ENCODE data around the gene MIA2. TPM values are rescaled to one million over a fixed set of nuclear protein-coding genes. Genes with fewer than 3 reads are reported as not detected.

The MIA2 gene
- total RNA-seq, 1 donor: 21.6 TPM

GRCh38 chr14:39365354-39365753, 131.6 kb downstream of the MIA2 start:
- no peak for DNase-seq (ENCODE audit: low read depth)
- no peak overlapping the region for H3K4me3 ChIP-seq (ENCODE audit: low read depth, low read length)
- TF ChIP-seq, protein P1, sequence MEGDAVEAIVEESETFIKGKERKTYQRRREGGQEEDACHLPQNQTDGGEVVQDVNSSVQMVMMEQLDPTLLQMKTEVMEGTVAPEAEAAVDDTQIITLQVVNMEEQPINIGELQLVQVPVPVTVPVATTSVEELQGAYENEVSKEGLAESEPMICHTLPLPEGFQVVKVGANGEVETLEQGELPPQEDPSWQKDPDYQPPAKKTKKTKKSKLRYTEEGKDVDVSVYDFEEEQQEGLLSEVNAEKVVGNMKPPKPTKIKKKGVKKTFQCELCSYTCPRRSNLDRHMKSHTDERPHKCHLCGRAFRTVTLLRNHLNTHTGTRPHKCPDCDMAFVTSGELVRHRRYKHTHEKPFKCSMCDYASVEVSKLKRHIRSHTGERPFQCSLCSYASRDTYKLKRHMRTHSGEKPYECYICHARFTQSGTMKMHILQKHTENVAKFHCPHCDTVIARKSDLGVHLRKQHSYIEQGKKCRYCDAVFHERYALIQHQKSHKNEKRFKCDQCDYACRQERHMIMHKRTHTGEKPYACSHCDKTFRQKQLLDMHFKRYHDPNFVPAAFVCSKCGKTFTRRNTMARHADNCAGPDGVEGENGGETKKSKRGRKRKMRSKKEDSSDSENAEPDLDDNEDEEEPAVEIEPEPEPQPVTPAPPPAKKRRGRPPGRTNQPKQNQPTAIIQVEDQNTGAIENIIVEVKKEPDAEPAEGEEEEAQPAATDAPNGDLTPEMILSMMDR (IDR thresholded peaks at IDR 0.05; ENCODE audit: insufficient read depth, low read depth, low read length): no peak

DNA sequence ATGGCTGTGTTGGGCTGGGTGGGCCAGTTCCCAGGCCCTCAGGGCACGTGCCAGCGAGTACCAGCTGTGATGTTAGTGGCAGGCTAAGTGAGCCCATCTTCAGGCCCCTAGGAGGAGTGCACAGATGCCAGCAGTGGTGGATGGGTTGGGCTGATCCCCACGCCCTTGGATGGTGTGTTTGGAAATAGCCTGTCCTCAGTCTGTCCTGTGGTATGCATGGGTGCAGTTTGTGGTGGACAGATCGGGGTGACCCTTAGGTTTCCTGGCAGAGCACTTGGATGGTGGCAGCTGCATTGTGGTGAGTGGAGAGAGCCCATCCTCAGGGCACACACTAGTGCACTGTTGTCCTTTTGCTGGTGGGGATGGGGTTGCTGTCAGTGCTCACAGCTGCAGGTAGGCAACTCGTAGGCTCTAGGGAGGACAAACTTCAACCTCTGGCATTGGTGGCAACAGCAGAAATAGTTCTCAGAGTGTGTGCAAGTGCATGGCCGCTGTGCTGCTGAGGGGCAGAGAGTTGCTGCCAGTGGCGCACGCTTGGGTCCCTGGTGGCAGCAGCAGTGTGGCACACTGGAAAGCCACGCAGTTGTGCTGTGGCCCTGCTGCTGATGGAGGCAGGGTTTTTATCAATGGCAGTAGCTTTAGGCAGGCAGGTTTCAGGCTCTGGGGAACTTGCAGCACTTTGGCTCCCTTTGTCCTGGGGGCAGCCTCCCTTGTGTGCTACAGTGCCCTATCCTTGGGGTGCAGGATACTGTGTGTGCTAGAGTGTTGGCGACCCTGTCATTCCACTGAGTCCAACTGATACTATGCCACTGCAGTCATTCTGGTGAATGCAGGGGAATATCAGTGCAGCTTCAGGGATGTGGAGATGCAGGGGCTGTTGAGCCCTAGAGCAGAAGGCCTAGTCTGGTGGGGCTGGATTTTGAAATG, 133.0 kb downstream of the MIA2 start:
- TF ChIP-seq, protein P1 (IDR thresholded peaks at IDR 0.05; ENCODE audit: insufficient read depth, low read depth, low read length): no peak
- DNase-seq (ENCODE audit: low read depth): no peak
- H3K4me3 ChIP-seq (ENCODE audit: low read depth, low read length): no peak overlapping the region

- no peak overlapping the region for H3K4me3 ChIP-seq (ENCODE audit: low read depth, low read length)
- no peak for DNase-seq (ENCODE audit: low read depth)
- TF ChIP-seq, protein P1 (IDR thresholded peaks at IDR 0.05; ENCODE audit: insufficient read depth, low read depth, low read length): no peak
Measured at GRCh38 chr14:39367387-39367751, 133.7 kb downstream of the MIA2 start.

- TF ChIP-seq, protein P1 (IDR thresholded peaks at IDR 0.05; ENCODE audit: insufficient read depth, low read depth, low read length): peak; percentile 61
- H3K4me3 ChIP-seq (ENCODE audit: low read depth, low read length): no peak overlapping the region
- peak; percentile 80 for DNase-seq (ENCODE audit: low read depth)
Measured at GRCh38 chr14:39368261-39368959, 134.7 kb downstream of the MIA2 start.

GRCh38 chr14:39369029-39369428, 135.3 kb downstream of the MIA2 start:
- no peak for DNase-seq (ENCODE audit: low read depth)
- TF ChIP-seq, protein P1 (IDR thresholded peaks at IDR 0.05; ENCODE audit: insufficient read depth, low read depth, low read length): no peak
- no peak overlapping the region for H3K4me3 ChIP-seq (ENCODE audit: low read depth, low read length)

DNA sequence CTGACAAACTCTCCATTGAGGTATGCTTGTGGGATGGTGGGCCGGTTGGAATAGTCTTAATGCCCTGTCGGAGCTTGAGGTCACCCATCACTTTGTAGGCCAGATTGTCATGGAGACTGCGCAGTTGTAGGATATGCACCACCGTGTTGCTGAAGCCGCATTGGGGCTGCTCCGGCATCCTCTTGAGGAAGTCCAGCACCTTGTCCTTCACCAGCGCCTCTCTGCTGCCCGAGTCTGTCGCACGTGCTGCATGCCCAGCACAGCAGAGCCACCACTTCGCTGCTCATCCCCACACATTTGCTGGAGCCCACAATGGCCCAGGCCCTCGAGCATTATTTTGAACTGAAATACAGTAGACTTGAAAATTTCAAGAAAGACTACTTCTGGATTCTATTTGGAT, 136.7 kb downstream of the MIA2 start:
- TF ChIP-seq, protein P1 (IDR thresholded peaks at IDR 0.05; ENCODE audit: insufficient read depth, low read depth, low read length): no peak

More for the DNA sequence above, 136.7 kb downstream of the MIA2 start:
- no peak for DNase-seq (ENCODE audit: low read depth)
- no peak overlapping the region for H3K4me3 ChIP-seq (ENCODE audit: low read depth, low read length)

Measured in fibroblast of villous mesenchyme (primary cell).